Esophagus squamous epithelium (tissue), 4 donors: ENCODE data around the gene PPIA.

ENCODE experiments used
- POLR2A ChIP-seq, 4 donors: fragments of 450-650 bp; IDR thresholded peaks; one replicate each; pipeline ENCODE4 v1.6.1; 2017; ENCODE audit warnings: antibody characterized with exemption in 4 of 4, mild to moderate bottlenecking in 4 of 4, moderate library complexity in 3 of 4
- TF ChIP-seq, protein P1 (sequence below), 6 experiments: fragments of 450-650 bp in 4 of 6; fragments of 200-600 bp in 2 of 6; sonication (generic) in 2 of 6; IDR thresholded peaks; one replicate each; pipeline ENCODE4 v1.5.1; 2016 to 2019; ENCODE audit warnings: antibody characterized with exemption in 6 of 6, mild to moderate bottlenecking in 4 of 6, moderate library complexity in 4 of 6

DNA sequence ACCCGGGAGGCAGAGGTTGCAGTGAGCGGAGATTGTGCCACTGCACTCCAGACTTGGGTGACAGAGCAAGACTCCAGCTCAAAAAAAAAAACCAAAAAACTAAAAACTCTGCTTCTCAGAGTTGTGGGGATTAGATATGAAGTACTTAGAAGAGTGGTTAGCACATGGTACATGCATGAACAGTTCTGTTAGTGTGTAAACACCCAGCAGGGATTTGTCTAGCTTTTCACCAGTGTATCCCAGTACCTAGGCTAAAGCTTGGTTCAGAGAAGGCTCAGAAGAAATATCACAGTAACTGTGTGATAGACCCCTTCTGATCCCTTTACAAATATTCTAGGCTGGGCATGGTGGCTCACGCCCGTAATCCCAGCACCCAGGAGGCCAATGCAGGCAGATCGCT lies 9.5 kb downstream of the PPIA start:
- TF ChIP-seq, protein P1, sequence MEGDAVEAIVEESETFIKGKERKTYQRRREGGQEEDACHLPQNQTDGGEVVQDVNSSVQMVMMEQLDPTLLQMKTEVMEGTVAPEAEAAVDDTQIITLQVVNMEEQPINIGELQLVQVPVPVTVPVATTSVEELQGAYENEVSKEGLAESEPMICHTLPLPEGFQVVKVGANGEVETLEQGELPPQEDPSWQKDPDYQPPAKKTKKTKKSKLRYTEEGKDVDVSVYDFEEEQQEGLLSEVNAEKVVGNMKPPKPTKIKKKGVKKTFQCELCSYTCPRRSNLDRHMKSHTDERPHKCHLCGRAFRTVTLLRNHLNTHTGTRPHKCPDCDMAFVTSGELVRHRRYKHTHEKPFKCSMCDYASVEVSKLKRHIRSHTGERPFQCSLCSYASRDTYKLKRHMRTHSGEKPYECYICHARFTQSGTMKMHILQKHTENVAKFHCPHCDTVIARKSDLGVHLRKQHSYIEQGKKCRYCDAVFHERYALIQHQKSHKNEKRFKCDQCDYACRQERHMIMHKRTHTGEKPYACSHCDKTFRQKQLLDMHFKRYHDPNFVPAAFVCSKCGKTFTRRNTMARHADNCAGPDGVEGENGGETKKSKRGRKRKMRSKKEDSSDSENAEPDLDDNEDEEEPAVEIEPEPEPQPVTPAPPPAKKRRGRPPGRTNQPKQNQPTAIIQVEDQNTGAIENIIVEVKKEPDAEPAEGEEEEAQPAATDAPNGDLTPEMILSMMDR (IDR thresholded peaks at IDR 0.05) = no peak
- TF ChIP-seq POLR2A (IDR thresholded peaks at IDR 0.05) = no peak
